Muscle layer of duodenum (tissue), 2 donors: Measurements from ENCODE around the gene CYBB.

Source experiments
- H3K27ac ChIP-seq: one replicate; pipeline ENCODE4 v1.7.0; 2013; ENCODE audit warnings: mild to moderate bottlenecking, low read length
- H3K27me3 ChIP-seq: one replicate; pipeline ENCODE4 v1.7.0; 2013; ENCODE audit warnings: low read depth, mild to moderate bottlenecking, control low read depth, low read length
- H3K36me3 ChIP-seq, 2 donors: one replicate each; pipeline ENCODE4 v1.7.0; 2013; ENCODE audit warnings: low read length in 2 of 2, control low read depth in 1 of 2, mild to moderate bottlenecking in 1 of 2; ENCODE audit not compliant: insufficient read depth in 2 of 2, control insufficient read depth in 1 of 2
- H3K4me1 ChIP-seq, 2 donors: one replicate each; pipeline ENCODE4 v1.7.0; 2013; ENCODE audit warnings: low read length in 2 of 2, mild to moderate bottlenecking in 2 of 2, control low read depth in 1 of 2, moderate library complexity in 1 of 2; ENCODE audit not compliant: insufficient read depth in 2 of 2, control insufficient read depth in 1 of 2
- H3K4me3 ChIP-seq, 2 donors: one replicate each; pipeline ENCODE4 v1.7.0; 2013; ENCODE audit warnings: low read length in 2 of 2, low read depth in 1 of 2, mild to moderate bottlenecking in 1 of 2
- H3K9me3 ChIP-seq, 2 donors: one replicate each; pipeline ENCODE4 v1.7.0; 2013; ENCODE audit warnings: low read length in 2 of 2, control low read depth in 1 of 2, mild to moderate bottlenecking in 1 of 2; ENCODE audit not compliant: control insufficient read depth in 1 of 2
- donor health status: healthy.

The CYBB gene

DNA sequence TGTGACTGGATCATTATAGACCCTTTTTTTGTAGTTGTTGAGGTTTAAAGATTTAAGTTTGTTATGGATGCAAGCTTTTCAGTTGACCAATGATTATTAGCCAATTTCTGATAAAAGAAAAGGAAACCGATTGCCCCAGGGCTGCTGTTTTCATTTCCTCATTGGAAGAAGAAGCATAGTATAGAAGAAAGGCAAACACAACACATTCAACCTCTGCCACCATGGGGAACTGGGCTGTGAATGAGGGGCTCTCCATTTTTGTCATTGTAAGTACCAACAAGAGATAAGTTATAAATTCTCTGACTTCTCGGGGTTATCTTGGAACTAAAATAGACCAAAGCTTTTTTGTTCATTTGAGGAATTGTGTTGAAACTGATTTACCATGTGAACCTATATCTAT lies at the start of gene CYBB:
CYBB (plus strand) TSS at position 203 of the 400 bp plus-strand sequence; CDS start at position 222, 19 bp downstream.
- Histone ChIP-seq H3K36me3 (no peaks in the 10 kb centered on the region), H3K4me1 (no peaks in the 10 kb centered on the region), H3K4me3 (no peak within 1 kb of the TSS), H3K9me3 (no peaks in the 10 kb centered on the region), H3K27ac (no peak within 1 kb of the TSS), H3K27me3 (no peaks in the 10 kb centered on the region)

DNA sequence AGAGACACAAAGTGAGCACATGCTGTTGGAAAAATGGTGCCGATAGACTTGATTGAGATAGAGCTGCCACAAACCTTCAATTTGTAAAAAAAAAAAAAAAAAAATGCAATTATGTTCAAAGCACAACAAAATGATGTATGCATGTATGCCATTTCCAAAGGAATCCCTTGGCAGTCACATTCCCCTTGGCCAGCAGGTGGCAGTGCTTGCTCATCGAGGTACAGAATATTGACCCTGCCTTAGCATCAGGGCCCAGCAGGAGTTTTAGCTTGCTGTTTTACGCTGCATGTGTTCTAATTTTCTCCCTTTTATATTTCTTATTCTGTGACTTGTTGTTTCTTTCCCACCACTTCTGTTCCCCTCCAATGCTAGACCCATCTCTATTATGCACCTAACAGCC lies 34.5 kb upstream of the CYBB start:
- H3K27ac ChIP-seq = no peak overlapping the region
- H3K4me1 ChIP-seq = no peaks in the 10 kb centered on the region
- no peak overlapping the region for H3K4me3 ChIP-seq
- H3K36me3 ChIP-seq = no peaks in the 10 kb centered on the region
- H3K9me3 ChIP-seq = no peaks in the 10 kb centered on the region
- no peaks in the 10 kb centered on the region for H3K27me3 ChIP-seq

DNA sequence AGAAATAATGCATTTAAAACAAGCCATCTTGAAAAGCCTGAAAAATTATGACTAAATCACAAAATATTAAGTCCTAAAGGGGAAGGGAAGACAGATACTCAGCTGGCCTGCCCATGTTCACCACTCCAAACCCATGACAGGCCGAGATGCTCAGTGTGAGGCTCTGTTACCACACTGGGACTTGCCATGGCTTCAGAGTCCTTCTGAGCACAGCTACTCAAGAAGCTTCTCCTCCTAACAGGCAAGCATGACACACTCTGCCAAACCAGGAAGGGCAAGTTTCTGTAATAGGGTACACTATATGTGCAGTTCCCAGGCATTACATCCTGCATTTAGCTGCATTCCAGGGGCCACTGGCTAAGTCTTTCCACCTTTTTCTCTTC lies 34.0 kb upstream of the CYBB start:
- no peak overlapping the region for H3K4me3 ChIP-seq
- no peak overlapping the region for H3K27ac ChIP-seq
- no peaks in the 10 kb centered on the region for H3K4me1 ChIP-seq

DNA sequence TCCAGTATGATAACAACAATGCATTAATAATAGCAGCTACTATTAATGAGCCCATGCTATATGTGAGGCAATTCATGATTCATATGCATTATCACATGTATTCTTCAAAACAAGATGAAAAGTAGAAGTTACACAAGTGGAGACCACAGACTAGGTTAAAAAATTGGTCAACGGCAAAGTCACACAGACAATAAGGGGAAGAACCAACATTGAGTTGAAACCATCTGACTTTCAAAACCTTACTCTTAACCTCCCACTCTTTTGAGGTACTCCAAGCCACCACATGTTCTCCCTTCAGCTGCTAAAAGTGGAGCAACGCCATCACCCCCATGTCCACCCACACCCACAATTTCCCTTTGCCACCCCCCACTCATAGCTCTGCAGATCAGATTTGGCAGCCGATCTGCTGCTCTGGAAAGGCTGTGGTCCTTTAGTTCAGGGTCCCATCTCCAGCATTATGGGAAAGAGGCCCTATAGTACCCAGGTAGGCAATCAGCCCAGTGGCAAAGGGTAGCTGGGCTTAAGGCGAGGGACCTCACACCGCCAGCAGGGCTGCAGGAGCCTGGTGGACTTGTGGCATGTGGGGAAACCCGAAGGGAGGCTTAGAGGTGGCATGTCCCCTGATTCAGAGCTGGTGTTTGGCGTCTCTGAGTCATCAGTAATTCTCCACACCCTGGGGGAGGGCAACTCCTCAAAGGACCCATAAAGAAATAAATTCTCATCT lies 33.5 kb upstream of the CYBB start:
- H3K27ac ChIP-seq = no peak overlapping the region

More for the DNA sequence above, 34.0 kb upstream of the CYBB start:
- H3K36me3 ChIP-seq = no peaks in the 10 kb centered on the region
- no peaks in the 10 kb centered on the region for H3K27me3 ChIP-seq
- no peaks in the 10 kb centered on the region for H3K9me3 ChIP-seq

DNA sequence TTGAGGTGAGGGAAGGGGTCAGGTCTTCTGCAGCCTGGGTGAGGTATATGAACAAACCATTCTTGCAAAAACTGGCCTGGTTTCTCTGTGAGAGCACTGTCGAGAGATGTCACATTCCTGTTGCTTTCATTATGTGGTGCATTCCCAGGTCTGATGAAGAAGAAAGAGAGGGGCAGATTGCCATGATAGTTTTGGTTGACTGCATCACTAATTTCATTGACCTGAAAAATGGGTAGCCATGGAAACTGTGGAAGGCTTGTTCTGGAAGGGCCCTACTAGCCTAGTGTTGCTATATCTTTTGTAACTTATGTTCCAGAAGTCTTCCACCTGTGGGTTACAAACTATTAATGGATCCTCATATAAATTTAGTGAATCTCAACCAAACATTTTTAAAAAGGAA lies 32.9 kb upstream of the CYBB start:
- Histone ChIP-seq H3K36me3 (no peaks in the 10 kb centered on the region), H3K27me3 (no peaks in the 10 kb centered on the region), H3K27ac (no peak overlapping the region), H3K4me1 (no peaks in the 10 kb centered on the region), H3K4me3 (no peak overlapping the region), H3K9me3 (no peaks in the 10 kb centered on the region)

More for the DNA sequence above, 33.5 kb upstream of the CYBB start:
- Histone ChIP-seq H3K4me1 (no peaks in the 10 kb centered on the region), H3K27me3 (no peaks in the 10 kb centered on the region), H3K4me3 (no peak overlapping the region), H3K36me3 (no peaks in the 10 kb centered on the region), H3K9me3 (no peaks in the 10 kb centered on the region)

DNA sequence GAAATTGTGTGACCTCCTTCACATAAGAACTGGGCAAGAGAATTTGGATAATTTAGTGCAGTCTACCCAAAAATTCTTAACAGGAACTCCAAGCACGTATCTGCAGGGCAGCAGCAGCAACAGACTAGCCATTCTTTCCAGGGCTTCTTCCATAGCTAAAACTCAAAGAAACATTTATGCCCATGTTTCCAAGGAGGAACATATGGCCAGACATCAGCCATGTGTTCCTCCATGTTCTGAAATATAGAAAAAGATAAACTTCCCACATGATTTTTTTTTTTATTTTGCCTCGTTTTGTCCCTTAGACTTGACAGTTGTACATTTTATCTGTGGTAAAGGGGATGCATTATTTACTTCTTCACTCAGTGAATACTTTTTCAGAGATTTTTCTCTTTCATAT lies 27.6 kb upstream of the CYBB start:
- H3K4me3 ChIP-seq = no peak overlapping the region
- H3K27me3 ChIP-seq = no peaks in the 10 kb centered on the region
- no peak overlapping the region for H3K27ac ChIP-seq
- H3K4me1 ChIP-seq = no peaks in the 10 kb centered on the region
- H3K36me3 ChIP-seq = no peaks in the 10 kb centered on the region
- no peaks in the 10 kb centered on the region for H3K9me3 ChIP-seq

DNA sequence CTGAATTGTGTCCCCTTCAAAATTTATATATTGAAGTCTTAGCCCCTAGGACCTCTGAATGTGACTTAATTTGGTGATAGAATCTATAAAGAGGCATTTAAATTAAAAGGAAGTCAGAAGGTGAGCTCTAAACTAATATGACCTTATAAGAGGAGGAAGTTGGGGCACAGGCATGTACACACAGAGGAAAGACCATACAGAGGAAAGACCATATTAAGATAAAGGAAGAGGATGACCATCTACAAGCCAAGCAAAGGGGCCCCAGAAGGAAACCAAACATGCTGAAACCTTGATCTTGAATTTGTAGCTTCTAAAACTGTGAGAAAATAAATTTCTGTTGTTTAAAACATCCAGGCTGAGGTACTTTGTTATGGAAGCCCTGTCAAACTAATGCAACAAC lies 26.9 kb upstream of the CYBB start:
- Histone ChIP-seq H3K9me3 (no peaks in the 10 kb centered on the region), H3K4me3 (no peak overlapping the region), H3K27me3 (no peaks in the 10 kb centered on the region)

DNA sequence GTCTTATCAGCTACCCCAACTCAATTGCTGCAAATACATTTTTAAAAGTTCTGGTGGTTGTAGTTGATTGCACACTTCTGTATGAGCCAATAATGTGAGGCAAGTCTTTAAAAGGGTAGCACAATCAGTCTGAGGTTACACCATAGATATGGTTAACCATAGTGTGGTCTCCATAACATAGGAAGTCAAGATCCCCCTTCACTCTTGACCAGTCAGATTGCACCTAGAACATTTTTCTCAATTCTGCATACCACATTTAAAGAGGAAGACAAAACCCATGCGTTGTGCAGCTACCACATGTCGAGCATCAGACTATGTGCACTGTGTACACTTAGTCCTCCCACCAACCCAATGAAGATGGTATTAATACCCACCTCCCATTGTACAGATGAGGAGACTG lies 26.5 kb upstream of the CYBB start:
- H3K36me3 ChIP-seq = no peaks in the 10 kb centered on the region
- no peak overlapping the region for H3K27ac ChIP-seq
- H3K4me1 ChIP-seq = no peaks in the 10 kb centered on the region
- no peaks in the 10 kb centered on the region for H3K27me3 ChIP-seq
- H3K4me3 ChIP-seq = no peak overlapping the region
- no peaks in the 10 kb centered on the region for H3K9me3 ChIP-seq

More for the DNA sequence above, 26.9 kb upstream of the CYBB start:
- no peak overlapping the region for H3K27ac ChIP-seq
- no peaks in the 10 kb centered on the region for H3K4me1 ChIP-seq
- no peaks in the 10 kb centered on the region for H3K36me3 ChIP-seq

DNA sequence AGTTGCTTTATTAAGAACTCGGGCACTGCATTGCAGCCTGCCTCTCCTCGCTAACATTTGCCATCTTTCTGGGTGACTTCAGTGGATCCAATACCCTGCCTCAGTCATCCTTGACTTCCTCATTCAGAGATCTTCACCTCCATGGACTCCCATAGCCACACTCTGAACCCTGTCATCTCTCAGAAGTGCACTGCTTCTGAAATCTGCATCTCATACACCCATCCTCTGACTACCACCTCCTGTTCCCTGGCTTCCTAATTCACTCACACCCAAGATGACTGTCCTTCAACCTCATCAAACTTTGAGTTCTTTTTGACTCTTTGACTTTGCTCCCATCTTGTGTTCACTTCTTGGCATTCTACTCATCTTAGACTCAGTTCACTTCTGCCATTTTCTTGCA lies 25.3 kb upstream of the CYBB start:
- H3K4me3 ChIP-seq = no peak overlapping the region
- H3K27me3 ChIP-seq = no peaks in the 10 kb centered on the region
- no peak overlapping the region for H3K27ac ChIP-seq
- no peaks in the 10 kb centered on the region for H3K4me1 ChIP-seq
- H3K9me3 ChIP-seq = no peaks in the 10 kb centered on the region
- H3K36me3 ChIP-seq = no peaks in the 10 kb centered on the region

DNA sequence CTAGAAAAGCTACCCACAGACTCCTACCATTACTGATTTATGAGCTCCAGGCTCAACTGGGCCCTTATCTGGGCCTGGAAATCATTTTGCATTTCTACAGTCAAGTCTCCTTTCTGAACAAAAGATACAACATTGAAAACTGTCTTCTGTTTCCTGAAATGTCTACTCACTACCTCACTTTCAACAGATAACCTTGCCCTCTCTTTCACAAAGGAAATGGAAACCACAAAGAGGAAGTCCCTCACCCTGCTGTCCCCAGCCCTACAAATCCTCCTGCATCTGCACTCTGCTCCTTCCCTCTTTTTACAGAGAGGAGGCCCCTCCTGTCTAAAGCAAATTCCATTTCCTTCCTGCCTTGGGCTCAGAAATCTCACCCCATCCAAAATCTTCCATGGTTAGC lies 24.8 kb upstream of the CYBB start:
- H3K27me3 ChIP-seq = no peaks in the 10 kb centered on the region
- H3K4me1 ChIP-seq = no peaks in the 10 kb centered on the region
- no peaks in the 10 kb centered on the region for H3K9me3 ChIP-seq
- no peaks in the 10 kb centered on the region for H3K36me3 ChIP-seq
- H3K4me3 ChIP-seq = no peak overlapping the region
- no peak overlapping the region for H3K27ac ChIP-seq

DNA sequence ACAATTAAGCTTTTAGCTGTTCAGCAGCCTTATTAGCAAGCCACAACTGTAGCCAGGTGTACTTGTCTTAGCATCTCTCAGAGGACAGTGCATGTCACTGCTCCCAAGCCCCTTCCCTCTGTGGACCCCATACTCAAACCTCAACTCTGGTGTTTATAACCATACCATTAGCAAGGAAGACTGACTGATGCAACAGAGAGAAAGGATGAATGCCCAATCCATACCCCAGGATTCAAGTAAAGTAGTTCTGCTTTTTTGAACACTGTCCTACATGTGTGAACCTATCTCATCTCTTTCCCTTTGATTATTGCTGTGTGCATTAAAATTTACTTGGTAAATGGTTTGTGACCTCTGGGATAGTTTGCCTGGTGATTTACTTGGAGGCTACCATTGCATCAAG lies 22.8 kb upstream of the CYBB start:
- H3K9me3 ChIP-seq = no peaks in the 10 kb centered on the region
- H3K4me1 ChIP-seq = no peaks in the 10 kb centered on the region
- H3K27me3 ChIP-seq = no peaks in the 10 kb centered on the region
- H3K36me3 ChIP-seq = no peaks in the 10 kb centered on the region
- H3K27ac ChIP-seq = no peak overlapping the region
- no peak overlapping the region for H3K4me3 ChIP-seq

DNA sequence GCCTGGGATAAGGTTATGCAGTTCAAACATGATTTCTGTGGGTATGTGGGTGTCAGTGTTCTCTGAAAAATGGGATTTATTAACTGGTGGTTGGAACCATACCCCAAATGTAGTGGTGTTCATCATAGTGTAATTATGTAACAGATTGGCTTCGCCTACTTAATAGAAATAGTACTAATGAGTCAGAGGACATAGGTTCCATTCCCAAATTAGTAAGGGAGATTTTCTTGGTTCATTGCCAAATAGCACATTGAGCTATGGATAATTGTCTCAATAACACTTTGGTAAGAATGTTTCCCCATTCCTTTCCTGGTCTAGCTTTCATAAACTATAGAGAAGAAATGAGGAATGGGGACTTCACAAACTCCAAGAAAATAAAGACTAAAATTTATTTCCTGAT lies 20.5 kb upstream of the CYBB start:
- Histone ChIP-seq H3K4me1 (no peaks in the 10 kb centered on the region), H3K9me3 (no peaks in the 10 kb centered on the region), H3K27ac (no peak overlapping the region), H3K36me3 (no peaks in the 10 kb centered on the region), H3K4me3 (no peak overlapping the region), H3K27me3 (no peaks in the 10 kb centered on the region)
